ENCODE results near the gene PTCHD1. TPM values are rescaled to one million over a fixed set of nuclear protein-coding genes. Genes with fewer than 3 reads are reported as not detected.

Gene PTCHD1
- total RNA-seq, 4 donors from 2014 or later = 0.05 to 0.51 (median 0.11) TPM

DNA sequence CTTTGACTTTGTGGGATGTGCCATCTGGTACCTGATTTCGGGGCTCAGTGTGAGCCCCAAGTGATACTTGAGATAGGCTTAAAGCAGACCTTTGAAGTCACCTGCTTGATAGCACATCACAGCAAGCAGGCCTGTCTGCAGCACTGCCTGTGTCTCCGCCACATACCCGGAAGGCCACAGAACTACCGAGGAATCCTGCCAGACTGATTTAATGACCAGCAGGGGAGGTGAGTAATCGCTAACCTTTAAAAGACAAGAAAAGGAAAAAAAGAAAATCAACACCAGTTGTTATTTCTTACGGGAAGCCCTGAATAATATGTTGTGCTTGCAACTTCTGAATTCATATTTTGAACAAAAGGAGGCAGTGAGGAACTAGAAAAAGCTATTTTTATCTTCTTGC, 6.8 kb downstream of the PTCHD1 start:
- in situ Hi-C loops (cut with MboI; ENCODE audit: low sequenced_read_pairs in 4 of 4) (no loop called here), intact Hi-C loops (cut with DNase I; ENCODE audit: low total_unique reads) (no loop called here)
- no peaks in the 10 kb centered on the region for H3K9me3 ChIP-seq
- H3K4me3 ChIP-seq = no peak overlapping the region
- no peaks in the 10 kb centered on the region for H3K36me3 ChIP-seq
- H3K27me3 ChIP-seq = peaks cover 0 to 28% (median 10%) of the 10 kb centered on the region in 3 donors
- H3K27ac ChIP-seq = no peak overlapping the region
- no peak for DNase-seq
- ATAC-seq = no peak
- H3K4me1 ChIP-seq = no peaks in the 10 kb centered on the region
- no peak for TF ChIP-seq POLR2A (IDR thresholded peaks at IDR 0.05)
- TF ChIP-seq, protein P1, sequence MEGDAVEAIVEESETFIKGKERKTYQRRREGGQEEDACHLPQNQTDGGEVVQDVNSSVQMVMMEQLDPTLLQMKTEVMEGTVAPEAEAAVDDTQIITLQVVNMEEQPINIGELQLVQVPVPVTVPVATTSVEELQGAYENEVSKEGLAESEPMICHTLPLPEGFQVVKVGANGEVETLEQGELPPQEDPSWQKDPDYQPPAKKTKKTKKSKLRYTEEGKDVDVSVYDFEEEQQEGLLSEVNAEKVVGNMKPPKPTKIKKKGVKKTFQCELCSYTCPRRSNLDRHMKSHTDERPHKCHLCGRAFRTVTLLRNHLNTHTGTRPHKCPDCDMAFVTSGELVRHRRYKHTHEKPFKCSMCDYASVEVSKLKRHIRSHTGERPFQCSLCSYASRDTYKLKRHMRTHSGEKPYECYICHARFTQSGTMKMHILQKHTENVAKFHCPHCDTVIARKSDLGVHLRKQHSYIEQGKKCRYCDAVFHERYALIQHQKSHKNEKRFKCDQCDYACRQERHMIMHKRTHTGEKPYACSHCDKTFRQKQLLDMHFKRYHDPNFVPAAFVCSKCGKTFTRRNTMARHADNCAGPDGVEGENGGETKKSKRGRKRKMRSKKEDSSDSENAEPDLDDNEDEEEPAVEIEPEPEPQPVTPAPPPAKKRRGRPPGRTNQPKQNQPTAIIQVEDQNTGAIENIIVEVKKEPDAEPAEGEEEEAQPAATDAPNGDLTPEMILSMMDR (IDR thresholded peaks at IDR 0.05 in 4 of 5, conservative IDR thresholded peaks at IDR 0.05 in 1 of 5) = no peak

DNA sequence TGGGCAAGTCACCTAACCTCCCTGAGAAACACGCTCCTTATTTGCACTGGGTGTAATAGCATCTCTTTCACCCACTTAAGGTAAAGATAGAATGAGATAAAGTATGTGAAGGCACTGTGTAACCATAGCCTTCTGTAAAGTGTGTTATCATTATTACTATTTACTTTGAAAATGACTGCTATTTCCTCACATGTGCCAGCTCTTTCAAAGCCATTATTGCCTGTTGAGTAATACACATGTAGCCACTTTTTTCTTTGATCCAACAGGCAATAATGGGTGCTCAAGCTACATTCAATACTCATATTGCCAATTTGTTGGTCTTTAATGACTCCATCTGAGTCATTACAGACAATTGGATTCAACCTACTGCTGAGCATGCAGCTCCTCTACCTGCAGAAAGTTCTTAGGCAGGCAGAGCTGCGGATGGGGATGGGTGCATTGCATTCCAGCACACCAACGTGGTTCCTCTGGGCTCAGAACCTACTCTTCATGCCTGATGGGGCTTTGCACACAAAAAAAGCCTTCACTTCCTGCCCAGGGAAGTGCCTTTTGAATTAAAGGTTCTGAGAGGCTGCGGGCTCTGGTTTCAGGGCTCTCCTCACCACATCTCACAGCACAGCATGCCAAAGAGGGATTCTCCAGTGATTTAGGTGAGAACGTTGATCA, 9.7 kb downstream of the PTCHD1 start:
- no peak for ATAC-seq
- no peaks in the 10 kb centered on the region for H3K9me3 ChIP-seq
- DNase-seq = no peak
- TF ChIP-seq, protein P1 (IDR thresholded peaks at IDR 0.05 in 4 of 5, conservative IDR thresholded peaks at IDR 0.05 in 1 of 5) = no peak
- TF ChIP-seq POLR2A (IDR thresholded peaks at IDR 0.05) = no peak
- H3K27ac ChIP-seq = no peak overlapping the region
- H3K4me3 ChIP-seq = no peak overlapping the region
- in situ Hi-C loops (cut with MboI; ENCODE audit: low sequenced_read_pairs in 4 of 4) (no loop called here), intact Hi-C loops (cut with DNase I; ENCODE audit: low total_unique reads) (no loop called here)
- H3K4me1 ChIP-seq = no peaks in the 10 kb centered on the region
- peaks cover 0 to 12% (median under 1%) of the 10 kb centered on the region in 3 donors for H3K27me3 ChIP-seq
- H3K36me3 ChIP-seq = no peaks in the 10 kb centered on the region

DNA sequence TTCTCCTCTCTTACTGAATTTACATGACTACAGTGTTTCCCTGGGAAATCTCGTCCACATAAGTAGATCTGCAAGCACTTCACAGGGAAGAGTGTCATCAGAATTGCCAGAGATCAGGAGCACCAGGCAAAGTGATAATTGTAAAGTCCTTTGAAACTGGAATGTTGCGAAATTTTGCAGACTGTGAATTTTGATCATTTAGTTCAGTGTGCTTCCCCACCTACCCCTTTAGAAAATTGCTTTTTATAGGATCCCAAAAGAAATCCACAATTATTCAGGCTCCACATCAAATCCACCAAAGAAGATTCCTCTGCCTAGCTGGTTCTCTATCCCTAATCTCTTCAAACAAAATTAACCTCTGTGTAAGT, 10.2 kb downstream of the PTCHD1 start:
- Histone ChIP-seq H3K27me3 (peaks cover 0 to 12% (median 0%) of the 10 kb centered on the region in 3 donors), H3K36me3 (no peaks in the 10 kb centered on the region), H3K27ac (no peak overlapping the region), H3K4me3 (no peak overlapping the region), H3K4me1 (no peaks in the 10 kb centered on the region), H3K9me3 (no peaks in the 10 kb centered on the region)
- ATAC-seq = no peak
- no peak for TF ChIP-seq POLR2A (IDR thresholded peaks at IDR 0.05)
- TF ChIP-seq, protein P1 (IDR thresholded peaks at IDR 0.05 in 4 of 5, conservative IDR thresholded peaks at IDR 0.05 in 1 of 5) = no peak
- intact Hi-C loops (cut with DNase I; ENCODE audit: low total_unique reads) = no loop called here
- in situ Hi-C loops (cut with MboI; ENCODE audit: low sequenced_read_pairs in 4 of 4) = no loop called here
- DNase-seq = no peak

DNA sequence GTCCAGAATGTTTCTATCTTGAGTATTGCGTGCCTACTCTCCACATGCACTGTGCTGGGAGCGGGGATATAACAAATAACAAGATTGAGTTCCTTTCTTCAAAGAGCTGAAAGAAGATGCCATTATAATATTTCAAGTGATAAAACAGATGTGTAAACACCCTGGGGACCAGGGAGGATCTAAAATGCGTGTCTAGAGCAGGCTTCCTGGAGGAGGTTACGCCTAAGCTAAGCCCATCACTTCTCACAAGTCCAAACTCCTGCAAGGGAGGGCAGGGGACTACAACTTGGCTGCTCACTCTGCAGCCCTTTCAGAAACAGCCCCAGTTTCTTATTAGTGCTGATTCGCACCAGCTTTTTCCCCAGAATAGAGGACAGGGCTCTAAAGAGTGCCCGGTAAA, 21.5 kb downstream of the PTCHD1 start:
- no peaks in the 10 kb centered on the region for H3K9me3 ChIP-seq
- intact Hi-C loops (cut with DNase I; ENCODE audit: low total_unique reads) = no loop called here
- TF ChIP-seq, protein P1 (IDR thresholded peaks at IDR 0.05 in 4 of 5, conservative IDR thresholded peaks at IDR 0.05 in 1 of 5) = no peak
- TF ChIP-seq POLR2A (IDR thresholded peaks at IDR 0.05) = no peak
- no peak overlapping the region for H3K4me3 ChIP-seq
- no peak overlapping the region for H3K27ac ChIP-seq
- ATAC-seq (no peak), DNase-seq (no peak)
- H3K27me3 ChIP-seq = no peaks in the 10 kb centered on the region
- in situ Hi-C loops (cut with MboI; ENCODE audit: low sequenced_read_pairs in 4 of 4) = no loop called here
- no peaks in the 10 kb centered on the region for H3K36me3 ChIP-seq
- no peaks in the 10 kb centered on the region for H3K4me1 ChIP-seq

DNA sequence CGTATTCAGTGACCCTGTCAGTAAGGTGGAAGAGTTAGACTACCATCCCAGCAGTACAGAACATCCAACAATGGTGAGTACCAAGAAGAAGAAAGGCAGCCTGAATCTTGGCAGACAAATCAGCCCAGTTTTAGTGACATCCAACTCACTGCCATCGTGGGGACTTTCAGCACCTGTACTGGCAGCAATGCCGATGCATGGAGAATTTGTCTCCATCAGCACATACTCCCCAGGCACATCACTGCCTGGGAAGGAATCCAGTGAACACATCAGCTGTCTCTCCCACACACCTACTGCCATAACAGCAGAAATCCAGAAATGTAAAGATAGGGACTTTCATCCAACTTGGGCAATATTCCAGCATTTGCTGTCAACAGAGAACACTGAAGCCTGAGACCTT, 29.8 kb downstream of the PTCHD1 start:
- no peak overlapping the region for H3K4me3 ChIP-seq
- no peaks in the 10 kb centered on the region for H3K36me3 ChIP-seq
- ATAC-seq = no peak
- in situ Hi-C loops (cut with MboI; ENCODE audit: low sequenced_read_pairs in 4 of 4) (no loop called here), intact Hi-C loops (cut with DNase I; ENCODE audit: low total_unique reads) (no loop called here)
- DNase-seq = no peak
- H3K4me1 ChIP-seq = no peaks in the 10 kb centered on the region
- H3K9me3 ChIP-seq = no peaks in the 10 kb centered on the region
- peaks cover 0 to 4% (median 0%) of the 10 kb centered on the region in 3 donors for H3K27me3 ChIP-seq
- H3K27ac ChIP-seq = no peak overlapping the region
- TF ChIP-seq, protein P1 (IDR thresholded peaks at IDR 0.05 in 4 of 5, conservative IDR thresholded peaks at IDR 0.05 in 1 of 5) = no peak
- TF ChIP-seq POLR2A (IDR thresholded peaks at IDR 0.05) = no peak
